Keratinocyte (primary cell): Measurements from ENCODE around the gene ZBTB5.

Experiments used
- EZH2 ChIP-seq: IDR thresholded peaks from one replicate; pipeline ENCODE4 v1.6.1; 2012; ENCODE audit warnings: inconsistent platforms, mild to moderate bottlenecking, low read length, moderate library complexity
- TF ChIP-seq, protein P1 (sequence below), 3 experiments: IDR thresholded peaks in 1 of 3; conservative IDR thresholded peaks in 1 of 3; optimal IDR thresholded peaks in 1 of 3; 2 replicates in 2 of 3; 3 replicates in 1 of 3; pipeline versions ENCODE3 to v1.5.1; 2011; ENCODE audit warnings: low read length in 3 of 3, mild to moderate bottlenecking in 3 of 3, moderate library complexity in 2 of 3, control low read depth in 1 of 3, inconsistent platforms in 1 of 3; ENCODE audit not compliant: insufficient read depth in 2 of 3; ENCODE audit errors: extremely low read depth in 1 of 3

- TF ChIP-seq, protein P1, sequence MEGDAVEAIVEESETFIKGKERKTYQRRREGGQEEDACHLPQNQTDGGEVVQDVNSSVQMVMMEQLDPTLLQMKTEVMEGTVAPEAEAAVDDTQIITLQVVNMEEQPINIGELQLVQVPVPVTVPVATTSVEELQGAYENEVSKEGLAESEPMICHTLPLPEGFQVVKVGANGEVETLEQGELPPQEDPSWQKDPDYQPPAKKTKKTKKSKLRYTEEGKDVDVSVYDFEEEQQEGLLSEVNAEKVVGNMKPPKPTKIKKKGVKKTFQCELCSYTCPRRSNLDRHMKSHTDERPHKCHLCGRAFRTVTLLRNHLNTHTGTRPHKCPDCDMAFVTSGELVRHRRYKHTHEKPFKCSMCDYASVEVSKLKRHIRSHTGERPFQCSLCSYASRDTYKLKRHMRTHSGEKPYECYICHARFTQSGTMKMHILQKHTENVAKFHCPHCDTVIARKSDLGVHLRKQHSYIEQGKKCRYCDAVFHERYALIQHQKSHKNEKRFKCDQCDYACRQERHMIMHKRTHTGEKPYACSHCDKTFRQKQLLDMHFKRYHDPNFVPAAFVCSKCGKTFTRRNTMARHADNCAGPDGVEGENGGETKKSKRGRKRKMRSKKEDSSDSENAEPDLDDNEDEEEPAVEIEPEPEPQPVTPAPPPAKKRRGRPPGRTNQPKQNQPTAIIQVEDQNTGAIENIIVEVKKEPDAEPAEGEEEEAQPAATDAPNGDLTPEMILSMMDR (optimal IDR thresholded peaks at IDR 0.05 in 1 of 3, IDR thresholded peaks at IDR 0.05 in 1 of 3, conservative IDR thresholded peaks at IDR 0.05 in 1 of 3; ENCODE audit: extremely low read depth in 1 of 3, insufficient read depth in 2 of 3, low read length in 3 of 3): no peak
- TF ChIP-seq EZH2: no peak
Observed at GRCh38 chr9:37464006-37464405, 1.2 kb downstream of the ZBTB5 start.
